Smooth muscle cell (in vitro differentiated cells): Measurements from ENCODE around the gene HSPA12B. TPM values are rescaled to one million over a fixed set of nuclear protein-coding genes. Genes with fewer than 3 reads are reported as not detected.

Experiments
- DNase-seq: peaks from one replicate; lab custom pipeline; 2025; ENCODE audit not compliant: unreplicated experiment; lab: John Stamatoyannopoulos, UW
- H2AFZ ChIP-seq: fragments of 200-600 bp; sonication (generic); 2 replicates; pipeline ENCODE4 v1.6.0; 2016; ENCODE audit warnings: antibody characterized with exemption, low read depth, mild to moderate bottlenecking
- H3F3A ChIP-seq: fragments of 200-600 bp; sonication (generic); 2 replicates; pipeline ENCODE4 v1.6.0; 2017; ENCODE audit warnings: antibody characterized with exemption, low read depth
- H3K27ac ChIP-seq: fragments of 200-600 bp; sonication (generic); 2 replicates; pipeline ENCODE4 v1.5.1; 2016; ENCODE audit warnings: low read depth, mild to moderate bottlenecking
- H3K27me3 ChIP-seq: fragments of 200-600 bp; sonication (generic); 2 replicates; pipeline ENCODE4 v1.6.1; 2016; ENCODE audit warnings: low read depth, mild to moderate bottlenecking
- H3K36me3 ChIP-seq: fragments of 200-600 bp; sonication (generic); 2 replicates; pipeline ENCODE4 v1.5.1; 2016; ENCODE audit warnings: low read depth
- H3K4me1 ChIP-seq: fragments of 200-600 bp; sonication (generic); 2 replicates; pipeline ENCODE4 v1.5.1; 2016; ENCODE audit warnings: low read depth
- H3K4me2 ChIP-seq: fragments of 200-600 bp; sonication (generic); 2 replicates; pipeline ENCODE4 v1.6.0; 2016; ENCODE audit warnings: mild to moderate bottlenecking
- H3K4me3 ChIP-seq: fragments of 200-600 bp; sonication (generic); 2 replicates; pipeline ENCODE4 v1.5.1; 2016; ENCODE audit warnings: mild to moderate bottlenecking
- H3K79me2 ChIP-seq: fragments of 200-600 bp; sonication (generic); 2 replicates; pipeline ENCODE4 v1.6.0; 2016; ENCODE audit warnings: low read depth, mild to moderate bottlenecking
- H3K9ac ChIP-seq: fragments of 200-600 bp; sonication (generic); 2 replicates; pipeline ENCODE4 v1.6.0; 2016; ENCODE audit warnings: low read depth
- H3K9me3 ChIP-seq: fragments of 200-600 bp; sonication (generic); replicated peaks from 2 replicates; pipeline ENCODE4 v1.5.1; 2016; ENCODE audit warnings: low read depth
- H4K20me1 ChIP-seq: fragments of 200-600 bp; sonication (generic); 2 replicates; pipeline ENCODE4 v1.6.0; 2016; ENCODE audit warnings: low read depth
- WGBS: methylation state at CpG from one replicate; pipeline ENCODE4 v1.1.7; 2016; ENCODE audit warnings: low lambda C conversion rate; 5-methylcytosine and 5-hydroxymethylcytosine counted together
- polyA plus RNA-seq: library from polyadenylated mRNA; unstranded; fragments of >200 nt; fragmentation: Nextera tagmentation; extraction: Ambion mirVana; gene quantifications from 2 replicates; pipeline ENCODE4 v1.2.1, GENCODE V29; 2016
- total RNA-seq: library from RNA; depleted of rRNA; stranded (reverse); fragments of >200 nt; gene quantifications from 2 replicates; pipeline ENCODE4 v1.2.3, GENCODE V29; 2014
- TF ChIP-seq, protein P1 (sequence below): fragments of 200-600 bp; sonication (generic); IDR thresholded peaks from 2 replicates; pipeline ENCODE4 v1.5.1; 2017; ENCODE audit warnings: borderline replicate concordance, mild to moderate bottlenecking, antibody characterized with exemption; ENCODE audit not compliant: insufficient read depth, poor library complexity, severe bottlenecking

Gene HSPA12B, protein sequence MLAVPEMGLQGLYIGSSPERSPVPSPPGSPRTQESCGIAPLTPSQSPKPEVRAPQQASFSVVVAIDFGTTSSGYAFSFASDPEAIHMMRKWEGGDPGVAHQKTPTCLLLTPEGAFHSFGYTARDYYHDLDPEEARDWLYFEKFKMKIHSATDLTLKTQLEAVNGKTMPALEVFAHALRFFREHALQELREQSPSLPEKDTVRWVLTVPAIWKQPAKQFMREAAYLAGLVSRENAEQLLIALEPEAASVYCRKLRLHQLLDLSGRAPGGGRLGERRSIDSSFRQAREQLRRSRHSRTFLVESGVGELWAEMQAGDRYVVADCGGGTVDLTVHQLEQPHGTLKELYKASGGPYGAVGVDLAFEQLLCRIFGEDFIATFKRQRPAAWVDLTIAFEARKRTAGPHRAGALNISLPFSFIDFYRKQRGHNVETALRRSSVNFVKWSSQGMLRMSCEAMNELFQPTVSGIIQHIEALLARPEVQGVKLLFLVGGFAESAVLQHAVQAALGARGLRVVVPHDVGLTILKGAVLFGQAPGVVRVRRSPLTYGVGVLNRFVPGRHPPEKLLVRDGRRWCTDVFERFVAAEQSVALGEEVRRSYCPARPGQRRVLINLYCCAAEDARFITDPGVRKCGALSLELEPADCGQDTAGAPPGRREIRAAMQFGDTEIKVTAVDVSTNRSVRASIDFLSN
- 0.04 and 0.40 TPM in 2 replicates for total RNA-seq
- polyA plus RNA-seq = 0.72 and 1.0 TPM in 2 replicates

DNA sequence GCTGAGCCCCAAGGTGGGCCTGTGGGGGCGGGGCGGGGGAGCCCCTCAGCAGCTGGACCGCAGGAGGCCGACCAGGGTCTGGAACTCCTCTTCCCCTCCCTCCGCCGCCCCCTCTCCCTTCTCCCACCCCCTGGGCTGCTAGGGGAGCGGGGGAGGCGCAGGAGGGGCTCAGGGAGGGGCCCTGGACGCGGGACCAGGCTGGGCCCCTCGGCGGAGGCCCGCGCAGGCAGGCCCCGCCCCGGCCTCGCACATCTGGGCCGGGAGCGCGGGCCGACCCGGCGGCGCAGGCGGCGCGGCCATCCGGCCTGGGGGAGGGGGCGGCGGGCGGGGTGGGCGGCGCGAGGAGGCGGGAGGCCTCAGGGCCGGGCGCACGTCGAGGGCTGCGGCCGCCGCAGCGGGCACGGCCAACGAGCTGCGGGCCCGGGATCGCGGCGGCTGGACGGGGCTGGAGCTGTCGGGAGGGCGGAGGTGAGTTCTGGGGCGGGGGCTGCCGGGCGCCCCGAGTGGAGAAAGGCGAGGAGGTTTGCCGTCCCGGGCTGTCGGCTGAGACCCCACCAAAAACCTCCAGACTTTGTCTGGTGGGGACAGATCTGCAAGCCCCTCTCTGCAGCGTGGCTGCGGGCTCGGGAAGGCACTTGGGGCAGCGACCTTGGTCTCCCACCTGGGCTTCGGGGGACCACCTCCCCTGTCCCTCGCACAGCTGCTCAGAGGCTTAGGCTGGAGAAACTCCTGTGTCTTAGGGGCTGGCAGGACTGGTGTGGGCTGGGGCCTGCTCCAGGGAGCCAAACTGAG, at the start of gene HSPA12B:
Gene HSPA12B (plus strand): TSS at position 359 of the 792 bp plus-strand sequence. CDS start 5,990 bp downstream, outside the sequence.
- Histone ChIP-seq H3K9me3 (no peaks in the 10 kb centered on the region), H3F3A (peaks cover 4% of the 10 kb centered on the region), H3K4me3 (peak within 1 kb of the TSS; percentile 25), H3K27me3 (no peaks in the 10 kb centered on the region), H3K4me1 (peaks cover 3% of the 10 kb centered on the region), H3K4me2 (peak within 1 kb of the TSS; percentile 74), H3K27ac (no peak within 1 kb of the TSS), H3K9ac (no peak within 1 kb of the TSS), H3K79me2 (no peaks in the 10 kb centered on the region), H3K36me3 (no peaks in the 10 kb centered on the region), H2AFZ (peak within 1 kb of the TSS; percentile 37), H4K20me1 (no peaks in the 10 kb centered on the region)
- TF ChIP-seq, protein P1, sequence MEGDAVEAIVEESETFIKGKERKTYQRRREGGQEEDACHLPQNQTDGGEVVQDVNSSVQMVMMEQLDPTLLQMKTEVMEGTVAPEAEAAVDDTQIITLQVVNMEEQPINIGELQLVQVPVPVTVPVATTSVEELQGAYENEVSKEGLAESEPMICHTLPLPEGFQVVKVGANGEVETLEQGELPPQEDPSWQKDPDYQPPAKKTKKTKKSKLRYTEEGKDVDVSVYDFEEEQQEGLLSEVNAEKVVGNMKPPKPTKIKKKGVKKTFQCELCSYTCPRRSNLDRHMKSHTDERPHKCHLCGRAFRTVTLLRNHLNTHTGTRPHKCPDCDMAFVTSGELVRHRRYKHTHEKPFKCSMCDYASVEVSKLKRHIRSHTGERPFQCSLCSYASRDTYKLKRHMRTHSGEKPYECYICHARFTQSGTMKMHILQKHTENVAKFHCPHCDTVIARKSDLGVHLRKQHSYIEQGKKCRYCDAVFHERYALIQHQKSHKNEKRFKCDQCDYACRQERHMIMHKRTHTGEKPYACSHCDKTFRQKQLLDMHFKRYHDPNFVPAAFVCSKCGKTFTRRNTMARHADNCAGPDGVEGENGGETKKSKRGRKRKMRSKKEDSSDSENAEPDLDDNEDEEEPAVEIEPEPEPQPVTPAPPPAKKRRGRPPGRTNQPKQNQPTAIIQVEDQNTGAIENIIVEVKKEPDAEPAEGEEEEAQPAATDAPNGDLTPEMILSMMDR = no peak
- DNase-seq = no peak
- WGBS = 25% methylated on average over 19 of the region's 67 CpGs

DNA sequence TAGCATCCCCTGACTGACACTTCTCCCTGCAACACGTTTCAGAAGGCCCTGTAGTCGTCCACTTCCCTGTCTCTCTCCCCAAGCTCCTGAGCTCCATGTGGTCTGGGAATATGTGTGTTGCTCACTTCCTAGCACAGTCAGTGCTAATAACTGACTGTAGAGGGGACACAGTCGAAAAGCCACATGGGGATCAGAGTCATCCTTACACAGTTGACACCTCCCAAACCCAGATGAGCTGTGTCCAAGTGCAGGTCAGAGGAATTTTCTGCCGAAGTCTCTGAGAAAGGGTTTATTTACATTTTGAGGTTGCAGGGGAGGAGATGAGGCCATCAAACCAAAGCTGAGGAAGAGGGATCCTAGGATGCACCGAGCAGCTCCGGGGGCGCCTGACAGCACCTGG, 47.1 kb upstream of the HSPA12B start:
- no peak for DNase-seq
- Histone ChIP-seq H3K36me3 (no peaks in the 10 kb centered on the region), H3K4me3 (no peak overlapping the region), H3K27ac (no peak overlapping the region), H3K9me3 (no peaks in the 10 kb centered on the region), H3K27me3 (peaks cover 4% of the 10 kb centered on the region), H4K20me1 (no peaks in the 10 kb centered on the region), H3K9ac (no peak overlapping the region), H2AFZ (no peak overlapping the region), H3K4me1 (peaks cover 4% of the 10 kb centered on the region), H3F3A (no peaks in the 10 kb centered on the region), H3K4me2 (no peak overlapping the region), H3K79me2 (no peaks in the 10 kb centered on the region)
- TF ChIP-seq, protein P1 = no peak
- WGBS = 66% methylated on average over 7 of the region's 7 CpGs

DNA sequence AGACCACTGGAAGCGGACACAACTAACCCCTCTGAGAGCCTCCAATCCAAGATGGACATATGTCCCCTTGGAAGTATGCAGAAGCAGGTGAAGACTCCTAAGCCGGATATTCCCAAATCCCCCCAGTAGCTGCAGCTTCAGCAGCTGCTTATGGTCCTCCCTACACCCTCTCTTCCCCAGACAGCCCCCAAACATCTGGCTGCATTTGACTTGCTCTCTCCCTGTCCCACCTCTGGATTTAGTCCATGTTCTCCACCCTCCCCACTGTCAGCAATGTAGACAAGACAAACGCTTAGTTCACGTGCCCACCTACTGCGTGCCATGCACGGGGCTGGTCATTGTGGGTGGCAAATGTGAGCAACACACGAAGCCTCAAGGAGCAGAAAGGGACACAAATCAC, 46.1 kb upstream of the HSPA12B start:
- no peak overlapping the region for H3K4me2 ChIP-seq
- peaks cover 3% of the 10 kb centered on the region for H3K4me1 ChIP-seq
- no peaks in the 10 kb centered on the region for H4K20me1 ChIP-seq
- no peaks in the 10 kb centered on the region for H3K36me3 ChIP-seq
- DNase-seq = no peak
- no peak overlapping the region for H3K9ac ChIP-seq
- no peak overlapping the region for H3K27ac ChIP-seq
- no peak overlapping the region for H2AFZ ChIP-seq
- no peaks in the 10 kb centered on the region for H3F3A ChIP-seq
- H3K4me3 ChIP-seq = no peak overlapping the region
- no peaks in the 10 kb centered on the region for H3K79me2 ChIP-seq
- WGBS = 92% methylated on average over 7 of the region's 7 CpGs
- H3K9me3 ChIP-seq = no peaks in the 10 kb centered on the region
- peaks cover 4% of the 10 kb centered on the region for H3K27me3 ChIP-seq
- TF ChIP-seq, protein P1 = no peak
